HG03060 (cell line): ENCODE results near the gene PEX11G.

Experiments used
- ATAC-seq: cut with Tn5 transposase; IDR thresholded peaks from one replicate; pipeline ENCODE4 v1.9.1; 2021; ENCODE audit warnings: low read depth, moderate number of reproducible peaks; ENCODE audit not compliant: unreplicated experiment

Gene PEX11G

DNA sequence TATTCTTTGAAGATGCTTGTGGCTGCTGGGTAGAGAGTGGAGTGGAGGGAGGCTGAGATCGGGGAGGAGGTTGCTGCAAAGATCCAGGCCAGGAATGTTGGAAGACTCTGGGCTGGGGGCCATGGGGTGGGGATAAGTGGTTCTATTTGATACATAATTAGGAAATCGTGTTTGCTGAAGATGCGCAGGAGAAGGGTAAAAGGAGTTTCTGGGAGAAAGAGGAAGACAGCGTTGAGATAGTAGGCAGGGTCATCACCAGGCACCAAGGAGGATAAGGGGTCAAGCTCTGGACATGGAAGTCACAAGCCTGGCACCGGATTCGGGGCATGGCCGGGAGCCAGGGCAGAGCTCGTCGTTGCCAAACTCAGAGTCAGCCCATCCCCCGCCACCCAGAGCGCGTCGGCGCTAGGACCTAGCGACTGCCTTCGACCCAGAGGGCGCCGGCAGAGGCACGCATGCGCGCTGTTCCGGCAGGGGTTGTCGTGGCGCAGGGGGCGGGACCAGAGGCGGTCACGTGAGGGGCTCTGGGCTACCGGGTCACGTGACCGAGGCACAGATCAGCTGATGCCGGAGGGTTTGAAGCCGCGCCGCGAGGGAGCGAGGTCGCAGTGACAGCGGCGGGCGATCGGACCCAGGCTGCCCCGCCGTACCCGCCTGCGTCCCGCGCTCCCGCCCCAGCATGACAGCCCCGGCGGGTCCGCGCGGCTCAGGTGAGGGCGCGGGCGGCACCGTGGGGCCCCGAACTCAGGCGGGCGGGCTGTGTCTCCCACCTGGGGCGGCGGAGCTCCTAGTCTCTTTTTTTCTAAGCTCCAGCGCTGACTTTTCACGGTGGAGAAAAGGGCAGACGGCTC lies 33.5 kb upstream of the PEX11G start, which contains the start of gene MCOLN1:
Gene MCOLN1, plus strand, starts transcription at position 553 of the 851 bp plus-strand sequence. Its CDS starts 127 bp downstream, at position 680.
- peak; percentile 75 for ATAC-seq

DNA sequence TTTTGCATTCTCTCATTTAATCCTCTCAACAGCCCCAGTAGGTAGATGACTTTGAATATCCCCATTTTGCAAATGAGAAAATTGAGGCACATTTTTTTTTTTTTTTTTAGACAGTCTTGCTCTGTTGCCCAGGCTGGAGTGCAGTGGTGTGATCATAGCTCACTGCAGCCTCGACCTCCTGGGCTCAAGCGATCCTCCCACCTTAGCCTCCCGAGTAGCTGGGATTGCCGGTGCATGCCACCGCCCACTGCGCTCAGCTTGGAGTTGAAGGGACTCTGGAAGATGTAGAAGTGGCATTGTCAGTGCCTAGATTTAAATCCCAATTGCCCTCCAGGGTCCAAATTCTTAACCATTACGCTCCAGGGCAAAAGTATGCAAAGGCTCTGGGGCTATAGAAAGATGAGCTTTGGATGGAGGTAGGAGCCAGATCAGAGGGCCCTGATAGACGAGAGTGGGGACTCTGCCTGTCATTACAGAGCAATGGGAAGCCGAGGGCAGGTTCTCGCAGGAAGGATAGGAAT lies 32.8 kb upstream of the PEX11G start:
- no peak for ATAC-seq

DNA sequence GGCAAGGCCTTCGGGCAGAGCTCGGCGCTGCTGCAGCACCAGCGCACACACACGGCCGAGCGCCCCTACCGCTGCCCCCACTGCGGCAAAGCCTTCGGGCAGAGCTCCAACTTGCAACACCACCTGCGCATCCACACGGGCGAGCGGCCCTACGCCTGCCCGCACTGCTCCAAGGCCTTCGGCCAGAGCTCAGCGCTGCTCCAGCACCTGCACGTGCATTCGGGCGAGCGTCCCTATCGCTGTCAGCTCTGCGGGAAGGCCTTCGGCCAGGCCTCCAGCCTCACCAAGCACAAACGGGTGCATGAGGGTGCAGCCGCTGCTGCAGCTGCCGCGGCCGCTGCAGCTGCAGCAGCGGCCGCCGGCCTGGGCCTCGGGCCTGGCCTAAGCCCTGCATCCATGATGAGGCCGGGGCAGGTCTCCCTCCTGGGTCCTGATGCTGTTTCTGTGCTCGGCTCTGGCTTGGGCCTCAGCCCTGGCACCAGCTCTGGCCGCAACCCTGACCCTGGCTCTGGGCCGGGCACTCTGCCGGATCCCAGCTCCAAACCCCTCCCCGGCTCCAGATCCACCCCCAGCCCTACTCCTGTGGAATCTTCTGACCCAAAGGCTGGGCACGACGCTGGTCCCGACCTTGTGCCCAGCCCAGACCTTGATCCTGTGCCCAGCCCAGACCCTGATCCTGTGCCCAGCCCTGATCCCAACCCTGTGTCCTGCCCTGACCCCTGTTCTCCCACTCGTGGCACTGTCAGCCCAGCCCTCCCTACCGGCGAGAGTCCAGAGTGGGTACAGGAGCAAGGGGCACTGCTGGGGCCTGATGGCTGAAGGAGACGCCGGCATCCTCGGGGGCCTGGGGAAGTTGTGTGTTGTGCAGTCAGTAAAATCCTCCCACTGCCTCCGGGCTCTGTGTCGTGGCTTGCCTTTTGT lies 31.6 kb upstream of the PEX11G start:
- ATAC-seq: no peak

DNA sequence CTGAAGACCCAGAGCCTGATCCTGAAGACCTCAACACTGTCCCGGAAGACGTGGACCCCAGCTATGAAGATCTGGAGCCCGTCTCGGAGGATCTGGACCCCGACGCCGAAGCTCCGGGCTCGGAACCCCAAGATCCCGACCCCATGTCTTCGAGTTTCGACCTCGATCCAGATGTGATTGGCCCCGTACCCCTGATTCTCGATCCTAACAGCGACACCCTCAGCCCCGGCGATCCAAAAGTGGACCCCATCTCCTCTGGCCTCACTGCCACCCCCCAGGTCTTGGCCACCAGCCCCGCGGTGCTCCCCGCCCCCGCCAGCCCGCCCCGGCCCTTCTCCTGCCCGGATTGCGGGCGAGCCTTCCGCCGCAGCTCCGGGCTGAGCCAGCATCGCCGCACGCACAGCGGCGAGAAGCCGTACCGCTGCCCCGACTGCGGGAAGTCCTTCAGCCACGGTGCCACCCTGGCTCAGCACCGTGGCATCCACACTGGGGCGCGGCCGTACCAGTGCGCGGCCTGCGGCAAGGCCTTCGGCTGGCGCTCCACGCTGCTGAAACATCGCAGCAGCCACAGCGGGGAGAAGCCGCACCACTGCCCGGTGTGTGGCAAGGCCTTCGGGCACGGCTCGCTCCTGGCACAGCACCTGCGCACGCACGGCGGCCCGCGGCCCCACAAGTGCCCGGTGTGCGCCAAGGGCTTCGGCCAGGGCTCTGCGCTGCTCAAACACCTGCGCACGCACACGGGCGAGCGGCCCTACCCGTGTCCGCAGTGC lies 30.7 kb upstream of the PEX11G start:
- ATAC-seq: no peak

DNA sequence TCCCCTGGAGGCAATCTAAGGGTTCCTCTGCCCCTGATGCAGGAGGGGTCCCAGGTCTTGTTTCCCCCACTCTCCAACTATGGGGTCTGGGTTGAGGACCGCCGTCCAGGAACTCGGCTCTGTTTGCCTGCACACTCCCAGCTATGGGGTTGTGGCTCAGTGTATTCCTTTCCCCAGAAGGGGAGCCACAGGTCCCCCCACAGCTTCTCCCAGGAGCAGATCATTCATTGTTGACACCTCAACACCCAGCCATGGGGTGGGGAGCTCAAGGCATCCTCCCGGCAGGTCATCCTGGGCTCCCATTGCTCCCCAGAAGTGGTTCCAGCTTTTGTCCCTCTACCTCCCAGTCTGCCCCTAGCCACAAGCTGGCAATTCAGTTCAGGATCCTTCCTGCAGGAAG lies 28.0 kb upstream of the PEX11G start:
- no peak for ATAC-seq

DNA sequence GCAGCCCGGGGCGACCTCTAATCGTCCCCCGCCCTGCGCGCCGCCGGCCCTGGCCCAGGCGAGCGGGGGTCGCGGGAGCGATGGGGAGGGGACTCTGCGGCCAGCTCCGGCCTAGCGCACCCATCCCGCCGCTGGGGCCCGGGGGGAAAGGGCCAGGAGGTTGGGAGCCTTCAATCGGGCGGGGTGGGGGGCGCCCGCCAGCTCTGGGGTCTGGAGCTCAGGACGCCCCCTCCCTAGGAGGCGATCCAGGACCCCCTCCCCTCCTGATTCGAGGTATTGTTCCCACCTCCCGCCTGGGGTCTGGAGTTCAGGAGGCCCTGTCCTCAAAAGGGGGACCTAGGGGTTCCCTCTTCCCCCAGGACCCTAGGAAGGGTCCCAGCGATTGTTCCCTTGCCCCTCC lies 27.5 kb upstream of the PEX11G start:
- ATAC-seq: no peak

DNA sequence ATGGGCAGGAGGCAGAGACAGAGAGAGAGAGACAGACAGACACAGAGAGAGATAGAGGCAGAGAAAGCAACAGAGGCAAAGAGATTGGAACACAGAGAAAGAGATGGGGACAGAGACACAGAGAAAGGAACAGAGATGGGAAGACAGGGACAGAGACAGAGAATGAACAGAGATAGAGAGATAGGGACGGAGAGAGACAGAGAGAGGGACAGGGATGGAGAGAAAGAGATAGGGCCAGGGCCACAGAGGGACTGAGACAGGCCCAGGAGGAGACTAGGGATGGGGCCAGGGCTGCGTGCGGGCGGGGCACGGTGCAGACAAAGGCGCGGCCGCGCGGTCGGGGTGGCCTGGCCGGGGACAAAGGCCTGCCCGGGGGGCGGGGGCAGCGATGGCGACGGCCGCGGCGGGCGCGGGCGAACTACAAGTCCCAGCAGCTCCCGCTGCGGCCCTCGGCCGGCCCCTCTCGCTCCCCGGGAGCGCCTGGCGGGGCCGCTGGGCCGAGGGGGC lies 26.9 kb upstream of the PEX11G start, which contains the start of gene ZNF358:
Gene ZNF358, plus strand, starts transcription at position 459 of the 507 bp plus-strand sequence. CDS start 3,140 bp downstream, outside the sequence.
- no peak for ATAC-seq

DNA sequence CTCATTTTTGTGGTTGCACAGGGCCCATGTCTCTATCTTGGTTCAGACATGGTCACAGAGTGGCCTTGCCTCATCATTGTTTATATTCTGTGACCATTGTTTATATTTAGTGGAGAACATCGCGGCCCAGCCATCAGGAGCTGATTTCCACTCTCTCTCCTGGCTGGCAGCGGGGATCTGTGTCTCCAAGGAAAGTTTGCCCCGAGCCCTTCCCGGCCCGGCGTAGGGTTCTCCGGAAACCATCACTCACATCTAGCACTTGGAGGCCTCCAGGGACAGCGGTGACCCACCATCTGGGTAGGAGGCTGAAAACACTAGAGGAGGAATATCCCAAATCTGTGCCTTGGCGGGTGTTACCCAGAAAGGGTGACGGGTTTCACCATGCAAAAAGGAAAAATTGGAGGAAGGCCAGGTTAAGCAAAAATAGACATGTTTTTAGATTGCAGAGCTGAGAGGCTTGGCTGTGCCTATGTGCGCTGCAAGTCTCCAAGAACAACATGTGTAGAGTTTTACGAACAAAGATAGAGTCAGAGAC lies 26.3 kb upstream of the PEX11G start:
- no peak for ATAC-seq

DNA sequence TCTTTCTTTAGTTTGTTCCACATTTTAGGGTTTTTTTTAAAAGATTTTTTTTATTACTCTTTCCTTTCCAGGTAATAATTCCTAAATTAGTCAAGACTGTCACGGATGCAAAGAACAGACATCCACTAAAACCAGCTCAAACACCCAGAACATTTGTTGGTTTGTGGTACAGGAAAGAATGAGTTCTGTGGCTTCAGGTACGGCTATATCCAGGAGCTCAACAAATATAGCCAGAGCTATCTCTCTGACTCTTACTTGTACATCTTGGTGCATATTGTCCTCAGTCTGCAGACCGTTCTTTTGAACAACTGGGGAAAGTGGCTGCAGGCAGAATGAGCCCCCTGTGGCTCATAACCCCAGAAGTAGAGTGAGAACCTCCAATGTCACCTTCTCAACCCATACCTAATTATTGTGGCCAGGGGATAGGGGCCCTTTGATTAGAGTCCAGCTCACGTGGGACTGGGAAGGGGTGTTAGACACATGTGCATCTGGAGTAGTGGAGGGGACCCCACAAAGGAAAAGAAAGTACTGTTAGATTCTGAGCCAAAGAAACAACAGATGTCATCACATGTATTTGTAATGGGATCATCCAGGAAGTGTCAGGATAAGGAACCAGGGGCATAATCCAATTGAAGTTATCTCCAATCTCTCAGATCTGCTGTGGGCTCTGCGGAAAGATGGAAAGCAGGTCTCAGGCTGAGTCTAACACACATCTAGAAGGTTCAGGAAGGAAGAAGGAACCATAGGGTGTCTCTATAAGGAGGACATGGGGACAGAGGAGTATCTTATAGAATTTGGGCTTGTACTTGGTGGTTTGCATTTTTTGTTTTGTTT lies 25.2 kb upstream of the PEX11G start:
- ATAC-seq: no peak

DNA sequence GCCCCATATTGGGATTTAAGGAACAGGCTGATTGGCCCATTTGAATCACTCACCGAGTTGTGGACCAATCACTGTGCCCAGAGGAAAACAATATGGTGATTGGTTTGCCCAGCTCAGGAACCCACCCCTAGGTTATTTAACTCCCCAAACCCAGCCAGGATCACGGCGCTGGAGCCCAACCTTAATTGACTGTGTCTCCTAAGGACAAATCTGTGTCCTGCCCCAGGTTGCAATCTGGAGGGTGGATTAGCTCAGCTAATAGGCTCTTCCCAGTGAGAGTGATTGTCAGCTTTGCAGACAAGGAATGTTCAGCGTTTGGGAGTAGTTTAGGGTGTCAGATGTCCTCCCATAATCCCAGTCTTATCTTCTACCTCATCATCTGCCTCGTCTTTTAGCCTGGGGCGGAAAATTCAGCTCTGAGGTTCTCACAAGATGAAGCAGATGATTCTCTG lies 23.6 kb upstream of the PEX11G start:
- ATAC-seq: no peak

DNA sequence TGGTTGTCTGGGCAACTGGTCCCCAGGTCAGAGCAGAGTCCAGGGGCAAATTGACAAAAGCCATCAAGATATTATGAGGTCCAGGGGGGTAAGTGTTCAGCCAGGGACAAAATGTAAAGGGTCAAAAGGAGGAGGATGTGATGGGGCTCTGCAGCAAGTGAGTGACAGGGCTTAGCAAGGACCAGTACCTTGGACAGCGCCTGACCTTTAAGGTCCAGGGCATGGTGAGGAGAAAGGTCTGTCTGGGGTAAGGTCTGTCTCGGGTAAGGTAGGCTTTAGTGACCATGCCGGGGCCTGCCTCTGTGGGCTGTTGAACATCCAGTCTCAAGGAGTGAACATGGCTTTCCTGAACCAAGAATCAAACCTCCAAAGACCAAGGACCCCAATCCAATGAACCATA lies 20.8 kb upstream of the PEX11G start:
- no peak for ATAC-seq

DNA sequence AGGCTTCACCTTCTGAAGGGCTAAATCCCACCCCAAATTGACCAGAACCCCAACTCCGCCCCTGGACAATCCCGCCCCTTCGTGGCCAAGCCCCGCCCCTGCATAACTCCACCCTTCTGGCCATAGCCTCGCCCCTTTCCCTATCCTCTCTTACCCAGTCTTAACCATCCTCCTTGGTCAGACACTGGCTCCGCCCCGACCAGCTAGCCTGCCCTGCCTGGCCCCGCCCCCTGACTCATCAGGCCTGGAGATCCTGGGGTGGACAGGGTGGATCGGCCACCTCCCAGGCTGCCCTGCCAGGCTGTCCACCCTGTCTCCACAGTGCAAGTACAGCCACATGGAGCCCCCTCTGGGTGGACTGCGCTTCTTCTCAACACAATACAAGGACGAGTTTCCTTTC lies 19.0 kb upstream of the PEX11G start:
- ATAC-seq: no peak

DNA sequence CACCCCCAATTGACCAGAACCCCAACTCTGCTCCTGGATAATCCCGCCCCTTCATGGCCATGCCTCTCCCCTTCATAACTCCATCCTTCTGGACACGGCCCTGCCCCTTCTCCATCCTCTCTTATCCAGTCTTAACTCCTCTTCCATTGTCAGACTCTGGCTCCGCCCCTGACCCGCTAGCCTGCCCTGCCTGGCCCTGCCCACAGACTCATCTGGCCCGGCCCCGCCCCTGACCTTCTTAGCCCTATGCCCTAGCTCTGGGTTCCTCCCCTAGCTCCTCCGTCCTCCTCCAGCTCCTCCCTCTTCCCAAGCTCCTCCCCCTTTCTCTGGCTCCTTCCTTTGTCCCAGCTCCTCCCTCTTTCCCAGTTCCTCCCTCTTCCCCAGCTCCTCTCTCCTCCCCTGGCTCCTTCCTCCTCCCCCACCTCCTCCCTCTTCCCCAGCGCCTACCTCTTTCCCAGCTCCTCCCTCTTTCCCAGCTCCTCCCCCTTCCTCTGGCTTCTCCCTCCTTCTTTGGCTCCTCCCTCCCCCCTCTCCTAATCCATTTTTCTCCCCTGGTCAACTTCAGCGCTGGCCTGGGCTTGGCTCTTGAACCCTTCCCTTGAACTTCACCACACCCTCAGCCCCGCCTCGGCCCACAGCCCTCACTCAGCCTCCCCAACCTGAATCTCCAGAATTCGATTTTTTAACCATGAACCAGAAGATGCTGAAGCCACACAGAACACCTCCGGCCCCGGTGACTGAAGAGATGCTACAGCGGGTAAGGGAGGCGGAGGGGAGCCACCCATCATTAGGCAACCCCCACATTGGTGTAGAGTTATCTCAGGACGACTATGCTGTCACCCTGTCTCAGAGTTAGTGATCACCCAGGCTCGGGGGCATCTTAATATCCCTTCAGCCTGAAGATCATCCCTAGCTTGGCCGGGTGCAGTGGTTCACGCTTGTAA lies 17.8 kb upstream of the PEX11G start:
- ATAC-seq: no peak

DNA sequence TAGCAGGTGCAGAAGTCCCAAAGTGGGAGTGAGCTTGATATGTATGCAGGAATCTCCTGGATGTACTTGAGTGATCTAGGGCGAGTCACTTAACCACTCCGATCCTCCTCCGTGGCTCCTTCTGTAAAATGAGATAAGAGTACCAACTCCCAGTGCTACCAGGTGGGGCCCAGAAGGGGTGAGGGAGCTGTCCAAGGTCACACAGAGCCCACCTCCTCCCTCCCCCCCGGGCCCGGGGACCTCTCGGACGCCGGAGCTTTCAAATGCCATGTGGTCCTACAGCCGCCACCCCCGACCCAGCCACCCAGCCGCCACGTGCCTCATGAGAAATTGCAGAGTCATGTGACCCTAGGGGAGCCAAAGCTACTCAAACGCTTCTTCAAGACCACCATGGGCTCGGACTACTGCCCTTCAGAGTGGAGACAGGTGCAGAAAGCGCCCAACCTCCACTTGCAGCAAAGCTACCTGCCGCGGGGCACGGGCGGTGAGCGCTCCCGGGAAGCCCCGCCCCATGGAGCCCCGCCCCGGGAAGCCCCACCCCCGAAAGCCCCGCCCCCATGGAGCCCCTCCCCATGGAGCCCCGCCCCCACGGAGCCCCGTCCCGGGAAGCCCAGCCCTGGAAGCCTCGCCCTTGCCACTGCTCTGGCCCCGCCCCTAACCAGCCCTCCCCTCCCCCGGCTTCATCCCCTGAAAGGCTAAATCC lies 17.0 kb upstream of the PEX11G start:
- ATAC-seq: no peak

DNA sequence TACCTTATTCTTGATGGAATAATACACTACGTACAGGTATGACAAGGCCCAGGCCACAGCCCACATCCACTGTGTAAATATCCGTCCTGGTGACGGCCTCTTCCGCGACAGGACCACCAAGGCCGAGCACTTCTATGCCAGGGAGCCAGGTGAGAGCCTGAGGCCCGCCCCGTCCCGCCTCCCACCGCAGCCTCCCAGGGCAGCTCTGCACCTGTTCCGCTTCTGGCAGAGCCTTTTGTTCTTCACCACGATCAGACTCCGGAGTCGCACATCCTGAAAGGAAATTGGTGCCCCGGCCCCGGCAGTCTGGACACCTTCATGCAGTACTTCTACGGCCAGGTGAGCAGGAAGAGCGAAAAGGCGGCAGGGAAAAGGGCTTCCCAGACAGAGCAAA lies 16.4 kb upstream of the PEX11G start:
- no peak for ATAC-seq

DNA sequence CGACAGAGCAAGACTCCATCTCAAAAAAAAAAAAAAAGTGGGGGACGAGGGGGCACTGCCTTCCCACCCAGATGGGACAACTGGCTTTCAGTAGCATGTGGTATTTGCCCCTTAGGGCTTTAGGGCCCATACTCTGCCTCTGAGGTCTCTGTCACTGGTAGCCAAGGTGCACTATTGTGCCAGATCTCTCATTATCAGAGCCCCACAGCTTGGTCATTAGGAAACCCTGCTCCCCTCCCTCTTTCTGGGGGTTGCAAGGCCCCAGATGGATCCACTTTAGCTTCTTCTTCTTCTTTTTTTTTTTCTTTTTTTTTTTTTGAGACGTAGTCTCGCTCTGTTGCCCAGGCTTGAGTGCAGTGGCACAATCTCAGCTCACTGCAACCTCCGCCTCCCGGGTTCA lies 15.8 kb upstream of the PEX11G start:
- ATAC-seq: no peak

DNA sequence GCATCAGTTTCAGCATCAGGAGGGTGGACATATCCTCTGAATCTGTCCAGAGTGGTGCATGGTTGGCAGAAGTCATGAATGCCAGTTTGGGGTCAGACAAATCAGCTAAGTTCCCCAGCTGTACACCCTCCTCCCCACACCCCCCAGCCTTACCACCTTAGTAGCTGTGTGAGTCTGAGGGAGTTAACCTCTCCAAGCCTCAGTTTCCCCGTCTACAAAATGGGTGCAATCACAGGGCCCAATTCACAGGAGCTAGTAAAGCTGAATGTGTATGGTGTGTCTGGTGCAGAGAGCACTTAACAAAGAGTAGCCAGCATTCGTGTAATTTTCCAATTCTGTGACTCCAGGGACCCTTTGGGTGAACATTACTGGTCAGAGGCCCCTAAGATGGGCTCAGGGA lies 13.7 kb upstream of the PEX11G start:
- ATAC-seq: no peak
